ENCODE data around the gene EPHB2.

EPHB2 gene

GRCh38 chr1:22752339-22752738 is 41.7 kb downstream of the EPHB2 start:
- DNase-seq = no peak

GRCh38 chr1:22753481-22753971 is 42.9 kb downstream of the EPHB2 start:
- DNase-seq = no peak

DNA sequence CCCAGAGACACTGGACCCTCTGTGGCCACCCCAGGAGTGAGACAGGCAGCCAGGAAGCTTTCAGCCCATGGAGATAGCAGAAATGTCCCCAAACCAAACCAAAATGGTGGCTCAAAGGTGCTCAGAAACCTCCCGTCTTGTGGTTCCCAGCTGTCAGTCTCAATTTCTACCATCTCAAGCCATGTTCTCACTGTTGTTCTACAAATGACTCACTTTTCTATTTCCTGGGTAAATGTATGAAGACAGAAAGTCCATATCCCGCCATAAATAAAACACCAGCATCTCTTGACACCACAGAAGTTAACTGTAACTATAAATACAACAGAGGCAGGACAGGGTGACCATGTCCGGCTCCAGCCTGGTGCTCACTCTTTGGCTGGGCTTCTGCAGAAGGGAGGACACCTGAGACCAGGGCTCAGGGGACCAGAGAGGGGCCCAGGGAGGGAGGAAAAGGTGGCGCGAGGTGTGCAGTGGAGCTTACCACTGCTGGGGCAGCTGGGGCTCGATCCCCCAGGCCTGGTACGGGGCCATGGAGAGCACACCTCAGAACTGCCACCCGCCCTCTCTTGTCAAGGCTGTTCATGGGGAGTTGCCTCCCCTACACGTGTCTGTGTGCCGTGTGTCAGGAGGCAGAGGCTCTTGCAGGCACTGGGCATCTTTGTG is 43.6 kb downstream of the EPHB2 start:
- no peak for DNase-seq

DNA sequence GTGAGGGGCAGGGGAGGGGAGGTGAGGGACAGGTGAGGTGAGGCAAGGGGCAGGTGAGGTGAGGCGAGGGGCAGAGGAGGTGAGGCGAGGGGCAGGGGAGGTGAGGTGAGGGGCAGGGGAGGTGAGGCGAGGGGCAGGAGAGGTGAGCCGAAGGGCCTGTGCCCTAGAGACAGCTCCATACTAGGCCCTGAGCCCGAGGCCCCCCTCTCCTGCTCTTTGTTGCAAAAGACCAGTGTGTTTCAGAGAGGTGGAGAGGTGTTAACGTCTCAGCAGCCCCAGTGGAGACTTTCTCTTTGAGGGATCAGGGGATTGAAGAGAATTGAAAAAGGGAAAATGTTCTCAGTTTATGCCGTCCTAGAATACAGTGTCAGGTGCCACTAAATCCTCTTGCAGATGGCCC is 44.2 kb downstream of the EPHB2 start:
- DNase-seq = no peak

GRCh38 chr1:22755641-22756040 is 45.0 kb downstream of the EPHB2 start:
- no peak for DNase-seq

GRCh38 chr1:22756125-22756735 is 45.6 kb downstream of the EPHB2 start:
- DNase-seq = no peak

GRCh38 chr1:22760455-22760854 is 49.8 kb downstream of the EPHB2 start:
- DNase-seq = no peak

- no peak for DNase-seq
These were observed 50.5 kb downstream of the EPHB2 start for GRCh38 chr1:22761101-22761500.

GRCh38 chr1:22761821-22762220 is 51.2 kb downstream of the EPHB2 start:
- peak; percentile 43 for DNase-seq

DNA sequence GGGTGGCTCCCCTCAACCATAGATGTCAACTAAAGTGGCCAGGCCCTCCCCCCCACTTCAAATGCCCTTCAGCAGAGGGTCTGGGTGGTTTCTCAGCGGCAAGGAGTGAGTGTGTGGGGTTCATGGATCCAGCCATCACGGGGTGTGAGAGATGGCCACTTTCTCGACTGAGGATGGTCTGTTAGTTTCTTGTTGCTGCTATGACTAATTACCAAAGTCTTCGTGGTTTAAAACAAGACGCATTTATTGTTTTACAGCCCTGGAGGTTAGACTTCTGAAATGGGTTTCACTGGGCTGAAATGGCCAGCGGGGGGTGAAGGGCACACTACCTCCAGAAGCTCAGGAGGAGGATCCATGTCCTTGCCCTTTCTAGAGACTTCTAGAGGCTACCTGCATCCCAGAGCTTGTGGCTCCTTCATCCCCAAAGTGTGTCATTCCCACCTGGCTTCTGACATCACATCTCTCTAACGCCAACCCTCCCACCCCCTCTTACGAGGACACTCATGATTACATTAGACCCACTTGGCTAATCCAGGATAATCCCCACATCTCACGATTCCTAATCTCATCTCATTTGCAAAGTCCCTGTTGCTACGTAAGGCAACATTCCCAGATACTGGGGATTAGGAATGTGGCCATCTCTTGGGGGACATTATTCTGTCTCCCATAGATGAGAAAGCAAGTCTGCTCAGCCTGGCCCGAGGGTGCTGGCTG is 53.0 kb downstream of the EPHB2 start:
- DNase-seq = no peak

GRCh38 chr1:22767852-22768251 is 57.2 kb downstream of the EPHB2 start:
- DNase-seq = no peak

DNA sequence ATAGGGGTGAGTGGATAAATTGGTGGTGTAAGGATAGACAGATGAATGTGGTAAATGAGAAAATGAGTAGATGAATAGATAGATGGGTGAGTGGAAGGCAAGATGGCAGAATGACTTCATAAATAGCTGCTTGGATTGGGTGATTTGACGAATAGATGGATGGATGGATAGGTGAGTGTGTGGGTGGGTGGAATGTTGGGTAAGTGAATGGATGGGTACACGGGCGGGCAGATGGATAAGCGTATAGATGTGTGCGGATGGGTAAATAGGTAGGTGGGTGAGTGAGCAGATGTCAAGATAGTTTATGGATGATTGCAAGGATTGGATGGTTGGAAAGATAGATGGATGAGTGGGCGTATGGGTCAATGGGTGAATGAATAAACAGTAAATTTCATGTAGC is 59.3 kb downstream of the EPHB2 start:
- DNase-seq = no peak

- DNase-seq = no peak
These were observed 61.4 kb downstream of the EPHB2 start for GRCh38 chr1:22772014-22772413.

- peak; percentile 79 for DNase-seq
These were observed 63.6 kb downstream of the EPHB2 start for GRCh38 chr1:22773981-22774832.

DNA sequence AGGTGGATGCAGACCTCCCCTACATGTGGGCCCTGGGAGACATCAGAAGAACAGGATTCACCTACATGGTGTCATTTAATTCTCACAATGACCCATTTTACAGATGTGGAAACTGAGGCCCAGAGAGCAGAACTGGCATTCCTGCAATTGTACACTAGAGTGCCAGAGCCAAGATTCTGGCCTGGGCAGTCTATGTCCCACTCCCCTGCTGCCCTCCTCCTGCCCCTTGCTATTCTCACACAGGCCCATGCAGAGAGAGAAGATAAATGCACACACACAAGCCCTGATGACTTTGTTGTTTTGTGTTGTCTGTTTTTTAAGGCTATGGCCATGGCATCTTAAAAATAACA is 64.2 kb downstream of the EPHB2 start:
- DNase-seq = no peak

DNA sequence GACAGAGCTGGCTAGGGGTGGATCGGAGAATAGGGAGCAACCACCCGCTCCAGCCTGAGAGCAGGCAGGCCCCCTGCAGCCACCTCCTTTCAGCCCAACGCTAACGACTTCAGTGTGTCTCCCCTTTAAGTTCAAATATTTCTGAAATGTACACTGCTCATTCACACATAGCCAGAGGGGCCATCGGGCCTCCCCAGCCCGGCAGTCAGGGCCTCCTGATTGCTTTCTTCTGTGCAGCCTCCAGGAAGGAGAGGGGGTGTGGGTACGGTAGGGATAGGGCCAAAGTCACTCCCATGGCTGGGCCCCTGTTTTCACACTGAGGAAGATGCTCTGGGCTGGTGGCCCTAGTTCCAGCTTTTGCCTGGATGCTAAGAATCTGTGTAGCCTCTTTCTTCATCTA is 64.8 kb downstream of the EPHB2 start:
- no peak for DNase-seq

DNA sequence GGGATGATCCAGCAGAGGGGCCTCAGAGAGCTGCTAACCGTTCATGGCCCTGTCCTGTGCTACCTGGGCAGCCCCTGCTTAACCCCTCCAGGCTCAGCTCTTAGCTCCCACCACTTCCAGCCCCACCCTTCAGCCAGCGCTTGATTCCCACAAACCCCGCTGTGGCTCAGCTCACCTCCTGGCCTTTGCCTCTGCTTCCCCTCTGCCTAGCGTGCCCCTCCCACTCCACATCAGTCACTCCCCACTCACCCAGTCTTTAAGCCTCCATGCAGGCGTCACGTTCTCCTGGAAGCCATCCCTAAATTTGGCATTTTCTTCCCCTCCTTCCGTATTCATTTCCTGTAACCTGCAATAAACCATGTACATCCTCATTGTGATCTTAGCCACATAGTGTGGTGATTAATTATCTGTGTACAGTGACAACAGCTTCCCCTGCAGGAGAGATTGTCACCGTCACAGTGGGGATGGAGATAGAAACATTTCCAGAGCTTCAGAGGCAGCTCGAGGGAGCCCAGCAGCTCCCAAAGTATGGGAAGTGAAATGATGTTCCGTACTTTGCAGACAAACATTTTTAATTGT is 65.5 kb downstream of the EPHB2 start:
- no peak for DNase-seq

- no peak for DNase-seq
These were observed 66.9 kb downstream of the EPHB2 start for GRCh38 chr1:22777388-22778057.

DNA sequence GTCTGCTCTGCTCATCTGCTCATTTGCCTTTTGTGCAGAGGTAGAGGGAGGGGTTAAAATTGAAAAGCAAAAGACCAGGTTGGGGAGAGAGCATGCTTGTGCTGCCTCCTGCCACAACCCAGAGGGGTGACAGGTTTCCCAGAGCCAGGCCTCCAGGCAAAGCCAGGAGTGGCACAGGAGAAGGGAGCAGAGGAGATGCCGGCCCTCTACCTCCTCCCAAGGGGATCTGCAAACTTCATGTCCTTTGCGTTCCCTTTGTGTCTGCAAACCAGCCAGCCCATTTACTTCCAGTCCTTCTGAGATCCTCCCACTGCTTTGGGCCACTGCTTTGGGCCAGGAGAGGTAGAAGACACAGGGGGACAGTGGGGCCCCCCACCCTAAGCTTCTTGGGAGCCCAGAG is 67.8 kb downstream of the EPHB2 start:
- no peak for DNase-seq

GRCh38 chr1:22778862-22779520 is 68.4 kb downstream of the EPHB2 start:
- DNase-seq = peak; percentile 31

DNA sequence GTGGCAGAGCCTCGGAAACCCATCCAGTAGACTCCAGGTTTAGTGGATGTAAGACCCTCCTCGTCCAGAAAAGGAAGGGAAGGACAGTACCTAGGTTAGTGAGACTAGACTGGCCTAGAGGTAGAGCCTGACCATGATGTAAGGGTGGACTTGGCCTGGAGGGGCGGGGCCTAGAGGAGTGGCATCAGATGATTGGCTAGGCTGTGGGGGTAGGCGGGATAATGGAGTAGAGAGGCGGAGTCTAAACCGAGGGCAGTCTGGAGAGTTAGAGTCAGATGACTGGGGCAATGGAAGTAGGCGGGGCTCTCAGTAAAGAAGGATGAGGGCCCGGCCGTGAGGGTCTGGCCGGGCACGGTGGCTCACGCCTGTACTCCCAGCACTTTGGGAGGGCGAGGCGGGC is 70.1 kb downstream of the EPHB2 start:
- no peak for DNase-seq

- DNase-seq = no peak
These were observed 70.8 kb downstream of the EPHB2 start for GRCh38 chr1:22781483-22781882.
